Activated CD8-positive, alpha-beta memory T cell treated with anti-CD3 and anti-CD28 coated beads, Interleukin-2, amount 10 ng/mL, durations not matched to agents 7 days and 5 days (primary cell): ENCODE results near the gene ARMH3. TPM values are rescaled to one million over a fixed set of nuclear protein-coding genes. Genes with fewer than 3 reads are reported as not detected.
A peak's percentile ranks its signal among the peaks of the same experiment; 100 is the strongest.

ENCODE experiments used
- ATAC-seq: fragments of 150-1000 bp; cut with Tn5 transposase; one replicate; pipeline ENCODE4 v1.10.0; 2021; ENCODE audit warnings: moderate library complexity
- CTCF ChIA-PET: fragments of 350-600 bp; sonication (Branson Sonifier 250); formaldehyde crosslinking; loops from one replicate; lab custom pipeline; 2021; ENCODE audit warnings: antibody characterized with exemption; lab: Charles Lee
- DNase-seq: peaks from one replicate; pipeline ENCODE4 v3.0.0-alpha.2; 2020
- H3K27ac Mint-ChIP-seq: one replicate; pipeline ENCODE4 v1.8.0; 2021; ENCODE audit warnings: mild to moderate bottlenecking, mixed read lengths
- H3K27me3 Mint-ChIP-seq: one replicate; pipeline ENCODE4 v1.8.0; 2021; ENCODE audit warnings: mixed read lengths
- H3K36me3 Mint-ChIP-seq: one replicate; pipeline ENCODE4 v1.8.0; 2021; ENCODE audit warnings: mild to moderate bottlenecking, mixed read lengths
- H3K4me1 Mint-ChIP-seq: one replicate; pipeline ENCODE4 v1.8.0; 2021; ENCODE audit warnings: mixed read lengths
- H3K4me3 Mint-ChIP-seq: one replicate; pipeline ENCODE4 v1.8.0; 2021; ENCODE audit warnings: mild to moderate bottlenecking, moderate library complexity, mixed read lengths
- H3K9me3 Mint-ChIP-seq: one replicate; pipeline ENCODE4 v1.8.0; 2022; ENCODE audit warnings: low read depth, mixed read lengths
- total RNA-seq, 2 experiments: library from RNA; stranded (reverse); gene quantifications; one replicate each; pipeline ENCODE4 v1.2.3, GENCODE V29; 2021

ARMH3 gene
- total RNA-seq, 2 experiments from 2014 or later, result 23.8 to 25.9 TPM

GRCh38 chr10:101817337-101818118, 238.4 kb downstream of the ARMH3 start:
- ATAC-seq (peak; percentile 14), DNase-seq (peak; percentile 61)
- Mint-ChIP-seq H3K4me1 (peaks cover 48% of the 10 kb centered on the region), H3K4me3 (peak overlapping the region; percentile 90), H3K9me3 (no peaks in the 10 kb centered on the region), H3K27ac (peak overlapping the region; percentile 97), H3K27me3 (no peaks in the 10 kb centered on the region), H3K36me3 (peaks cover 30% of the 10 kb centered on the region)
- CTCF ChIA-PET, result interaction anchor here (0.7 to 3.8 kb wide), 11 partner anchors 12 to 192 kb away, joined by 3 to 21 read pairs (median 5); partner anchors contain the start of gene NPM3

- ATAC-seq, result no peak
- CTCF ChIA-PET, result interaction anchor here (1.3 to 3.8 kb wide), 6 partner anchors 16 to 35 kb away, joined by 4 to 20 read pairs (median 8); no protein-coding TSS in a partner anchor
- no peaks in the 10 kb centered on the region for H3K9me3 Mint-ChIP-seq
- no peak for DNase-seq
- H3K27me3 Mint-ChIP-seq, result no peaks in the 10 kb centered on the region
- peak overlapping the region; percentile 97 for H3K27ac Mint-ChIP-seq
- peaks cover 31% of the 10 kb centered on the region for H3K36me3 Mint-ChIP-seq
- peak overlapping the region; percentile 90 for H3K4me3 Mint-ChIP-seq
- H3K4me1 Mint-ChIP-seq, result peaks cover 48% of the 10 kb centered on the region
These were observed 239.0 kb downstream of the ARMH3 start for GRCh38 chr10:101816913-101817336.

- ATAC-seq, result no peak
- CTCF ChIA-PET, result interaction anchor here (1.8 to 3.8 kb wide), 5 partner anchors 16 to 34 kb away, joined by 5 to 20 read pairs (median 12); no protein-coding TSS in a partner anchor
- DNase-seq, result no peak
- Mint-ChIP-seq H3K4me3 (peak overlapping the region; percentile 90), H3K9me3 (no peaks in the 10 kb centered on the region), H3K27me3 (no peaks in the 10 kb centered on the region), H3K36me3 (peaks cover 32% of the 10 kb centered on the region), H3K4me1 (peaks cover 47% of the 10 kb centered on the region), H3K27ac (peak overlapping the region; percentile 97)
These were observed 239.6 kb downstream of the ARMH3 start for GRCh38 chr10:101816376-101816775.

GRCh38 chr10:101814466-101815071, 241.4 kb downstream of the ARMH3 start:
- DNase-seq (no peak), ATAC-seq (no peak)
- CTCF ChIA-PET, result interaction anchor here (0.6 to 3.1 kb wide), 3 partner anchors 9 to 299 kb away, joined by 3 to 12 read pairs (median 4); no protein-coding TSS in a partner anchor
- no peaks in the 10 kb centered on the region for H3K9me3 Mint-ChIP-seq
- peaks cover 40% of the 10 kb centered on the region for H3K4me1 Mint-ChIP-seq
- no peaks in the 10 kb centered on the region for H3K27me3 Mint-ChIP-seq
- H3K27ac Mint-ChIP-seq, result peak overlapping the region; percentile 97
- peaks cover 41% of the 10 kb centered on the region for H3K36me3 Mint-ChIP-seq
- H3K4me3 Mint-ChIP-seq, result peak overlapping the region; percentile 90

GRCh38 chr10:101812606-101813005, 243.4 kb downstream of the ARMH3 start:
- Mint-ChIP-seq H3K27me3 (no peaks in the 10 kb centered on the region), H3K4me3 (no peak overlapping the region), H3K27ac (no peak overlapping the region), H3K4me1 (peaks cover 32% of the 10 kb centered on the region), H3K9me3 (no peaks in the 10 kb centered on the region), H3K36me3 (peaks cover 48% of the 10 kb centered on the region)
- CTCF ChIA-PET, result interaction anchor here (0.8 to 1.5 kb wide), 5 partner anchors 21 to 34 kb away, joined by 3 to 7 read pairs (median 3); partner anchors contain the start of gene NPM3
- DNase-seq, result no peak
- no peak for ATAC-seq

- Mint-ChIP-seq H3K4me1 (peaks cover 9% of the 10 kb centered on the region), H3K9me3 (no peaks in the 10 kb centered on the region), H3K27me3 (no peaks in the 10 kb centered on the region), H3K4me3 (no peak overlapping the region), H3K27ac (no peak overlapping the region), H3K36me3 (peaks cover 53% of the 10 kb centered on the region)
- DNase-seq, result no peak
- CTCF ChIA-PET, result interaction anchor here (0.6 kb wide), 1 partner anchor 19 kb away, joined by 3 read pairs; no protein-coding TSS in a partner anchor
- no peak for ATAC-seq
These were observed 248.8 kb downstream of the ARMH3 start for GRCh38 chr10:101807158-101807557.

GRCh38 chr10:101803511-101803910, 252.5 kb downstream of the ARMH3 start:
- ATAC-seq (no peak), DNase-seq (no peak)
- Mint-ChIP-seq H3K36me3 (peaks cover 60% of the 10 kb centered on the region), H3K27me3 (no peaks in the 10 kb centered on the region), H3K4me3 (no peak overlapping the region), H3K9me3 (no peaks in the 10 kb centered on the region), H3K27ac (no peak overlapping the region), H3K4me1 (peaks cover 4% of the 10 kb centered on the region)
- CTCF ChIA-PET, result interaction anchor here (1.0 kb wide), 1 partner anchor 22 kb away, joined by 3 read pairs; no protein-coding TSS in a partner anchor

- Mint-ChIP-seq H3K27ac (no peak overlapping the region), H3K4me3 (no peak overlapping the region), H3K27me3 (no peaks in the 10 kb centered on the region), H3K9me3 (no peaks in the 10 kb centered on the region), H3K4me1 (peaks cover 3% of the 10 kb centered on the region), H3K36me3 (peaks cover 67% of the 10 kb centered on the region)
- no peak for DNase-seq
- no peak for ATAC-seq
- CTCF ChIA-PET, result interaction anchor here (0.8 to 1.1 kb wide), 5 partner anchors 14 to 109 kb away, joined by 3 to 4 read pairs (median 3); partner anchors contain the start of genes NPM3 and OGA
These were observed 258.4 kb downstream of the ARMH3 start for GRCh38 chr10:101797403-101798059.

Other genes starting within 250 kb of the ARMH3 start
- gene OGA, start 237.7 kb downstream of the ARMH3 start, total RNA-seq, result 100 to 1,000 TPM; 120 to 139 TPM
- 1 to 10 TPM; 1.6 to 2.3 TPM for gene KCNIP2, start 212.4 kb downstream of the ARMH3 start, total RNA-seq
- 10 to 100 TPM; 26.1 to 29.6 TPM for gene HPS6, start 9.2 kb upstream of the ARMH3 start, total RNA-seq
- 10 to 100 TPM; 83.5 to 84.3 TPM for gene LDB1, start 64.2 kb upstream of the ARMH3 start, total RNA-seq
- 10 to 100 TPM; 57.9 to 79.0 TPM for gene PPRC1, start 76.9 kb upstream of the ARMH3 start, total RNA-seq
- gene NOLC1, start 96.2 kb upstream of the ARMH3 start, total RNA-seq, result 100 to 1,000 TPM; 107 to 149 TPM
- gene ELOVL3, start 170.1 kb upstream of the ARMH3 start, total RNA-seq, result not detected
- not detected for gene PITX3, start 185.3 kb upstream of the ARMH3 start, total RNA-seq
- gene GBF1, start 189.4 kb upstream of the ARMH3 start, total RNA-seq, result 10 to 100 TPM; 46.5 to 51.6 TPM